ENCODE measurements around the gene IFT88.
"Not testable (repeated sequence)": the region's sequence is repeated elsewhere in the genome, so short reads cannot be mapped to it uniquely, and the experiment has no call there.

Gene IFT88

GRCh38 chr13:20647758-20648157 lies 80.8 kb downstream of the IFT88 start:
- DNase-seq: no peak

- no peak for DNase-seq
Observed at GRCh38 chr13:20652946-20653345, 86.0 kb downstream of the IFT88 start.

- no peak for DNase-seq
Observed at GRCh38 chr13:20654156-20654555, 87.2 kb downstream of the IFT88 start.

- DNase-seq: no peak
Observed at GRCh38 chr13:20658451-20659040, 91.6 kb downstream of the IFT88 start.

- DNase-seq: no peak
Observed at GRCh38 chr13:20664351-20664750, 97.4 kb downstream of the IFT88 start.

- DNase-seq: no peak
Observed at GRCh38 chr13:20666948-20667347, 100.0 kb downstream of the IFT88 start.

- DNase-seq: no peak
Observed at GRCh38 chr13:20667857-20668437, 101.0 kb downstream of the IFT88 start.

GRCh38 chr13:20669162-20669561 lies 102.2 kb downstream of the IFT88 start:
- no peak for DNase-seq

- DNase-seq: no peak
Observed at GRCh38 chr13:20671789-20672188, 104.8 kb downstream of the IFT88 start.

- DNase-seq: no peak
Observed at GRCh38 chr13:20672772-20673171, 105.8 kb downstream of the IFT88 start.

- DNase-seq: no peak
Observed at GRCh38 chr13:20673715-20674114, 106.8 kb downstream of the IFT88 start.

GRCh38 chr13:20676213-20676612 lies 109.3 kb downstream of the IFT88 start:
- DNase-seq: no peak

GRCh38 chr13:20678606-20679005 lies 111.6 kb downstream of the IFT88 start:
- DNase-seq: not testable (repeated sequence)

- no peak for DNase-seq
Observed at GRCh38 chr13:20679879-20680278, 112.9 kb downstream of the IFT88 start.

GRCh38 chr13:20680416-20681080 lies 113.6 kb downstream of the IFT88 start:
- DNase-seq: no peak

GRCh38 chr13:20681481-20681880 lies 114.5 kb downstream of the IFT88 start:
- DNase-seq: not testable (repeated sequence)

GRCh38 chr13:20682061-20682460 lies 115.1 kb downstream of the IFT88 start:
- no peak for DNase-seq

- no peak for DNase-seq
Observed at GRCh38 chr13:20684041-20684440, 117.1 kb downstream of the IFT88 start.

- no peak for DNase-seq
Observed at GRCh38 chr13:20684546-20684945, 117.6 kb downstream of the IFT88 start.

GRCh38 chr13:20685092-20685491 lies 118.1 kb downstream of the IFT88 start:
- no peak for DNase-seq

- no peak for DNase-seq
Observed at GRCh38 chr13:20686167-20686566, 119.2 kb downstream of the IFT88 start.

GRCh38 chr13:20686863-20687579 lies 120.1 kb downstream of the IFT88 start:
- no peak for DNase-seq

GRCh38 chr13:20689291-20689690 lies 122.3 kb downstream of the IFT88 start:
- no peak for DNase-seq

GRCh38 chr13:20691616-20692015 lies 124.7 kb downstream of the IFT88 start:
- no peak for DNase-seq
